ENCODE results near the gene C1QL2.

The C1QL2 gene

GRCh38 chr2:119114266-119114665 lies 44.3 kb downstream of the C1QL2 start:
- intact Hi-C loops (cut with DNase I): no loop called here

GRCh38 chr2:119113489-119113770 lies 45.1 kb downstream of the C1QL2 start:
- peak in 2 of 42 donors; percentile 10 to 13 for DNase-seq
- intact Hi-C loops (cut with DNase I): no loop called here

More at GRCh38 chr2:119114266-119114665, 44.3 kb downstream of the C1QL2 start:
- DNase-seq: no peak

- DNase-seq: peak in 2 of 42 donors; percentile 28 to 32
- intact Hi-C loops (cut with DNase I): no loop called here
Observed at GRCh38 chr2:119112770-119113488, 45.6 kb downstream of the C1QL2 start.

- intact Hi-C loops (cut with DNase I): no loop called here
- DNase-seq: peak in 2 of 42 donors; percentile 8 to 30
Observed at GRCh38 chr2:119112230-119112629, 46.3 kb downstream of the C1QL2 start.

- intact Hi-C loops (cut with DNase I): no loop called here
- peak in 1 of 42 donors; percentile 26 for DNase-seq
Observed at GRCh38 chr2:119111115-119111975, 47.2 kb downstream of the C1QL2 start.

- DNase-seq: peak in 2 of 42 donors; percentile 4 to 7
- intact Hi-C loops (cut with DNase I): no loop called here
Observed at GRCh38 chr2:119109866-119110265, 48.7 kb downstream of the C1QL2 start.

- DNase-seq: peak in 2 of 42 donors; percentile 26 to 36
Observed at GRCh38 chr2:119108186-119108585, 50.4 kb downstream of the C1QL2 start.

GRCh38 chr2:119106301-119106897 lies 52.2 kb downstream of the C1QL2 start:
- intact Hi-C loops (cut with DNase I): no loop called here
- DNase-seq: peak in 33 of 42 donors; percentile 11 to 71 (median 40)

More at GRCh38 chr2:119108186-119108585, 50.4 kb downstream of the C1QL2 start:
- intact Hi-C loops (cut with DNase I): no loop called here

Measured in head of caudate nucleus (tissue), 42 donors.